Stimulated activated CD4-positive, alpha-beta T cell treated with anti-CD3 and anti-CD28 coated beads, Interleukin-15, amount 100 ng/mL, for 1 hour (primary cell): ENCODE data around the gene ITPK1.

Experiments
- DNase-seq, 2 donors: peaks; one replicate each; pipeline ENCODE4 v3.0.0-alpha.2; 2020; ENCODE audit warnings: low read depth in 1 of 2, low spot score in 1 of 2

Gene ITPK1

DNA sequence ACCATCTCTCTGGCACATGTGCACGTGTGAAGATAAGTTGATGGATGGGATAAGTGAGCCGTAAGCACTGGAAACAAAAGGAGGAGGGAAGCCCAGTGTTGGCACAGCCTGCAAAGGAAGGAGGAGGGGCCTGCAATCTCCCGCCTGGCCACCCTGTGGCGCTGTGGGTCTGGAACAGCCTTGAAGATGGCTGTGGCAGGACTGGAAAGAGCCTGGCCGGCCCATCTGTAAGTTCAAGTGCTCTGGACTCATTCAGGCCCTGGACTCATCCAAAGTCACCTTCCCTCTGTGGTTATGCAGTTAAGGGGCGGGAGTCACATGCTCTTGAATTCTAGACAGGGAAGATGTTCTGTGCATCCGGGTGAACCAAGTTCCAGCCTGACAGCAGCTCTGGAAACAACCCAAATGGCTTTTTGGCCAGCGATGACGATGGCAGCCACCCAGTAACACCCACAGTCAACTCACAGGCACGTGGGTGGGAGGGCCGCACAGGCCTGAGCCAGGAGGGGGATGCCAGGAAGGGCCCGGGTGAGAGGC lies 142.4 kb downstream of the ITPK1 start:
- DNase-seq, result no peak

GRCh38 chr14:92971601-92972180 lies 144.0 kb downstream of the ITPK1 start:
- no peak for DNase-seq

DNA sequence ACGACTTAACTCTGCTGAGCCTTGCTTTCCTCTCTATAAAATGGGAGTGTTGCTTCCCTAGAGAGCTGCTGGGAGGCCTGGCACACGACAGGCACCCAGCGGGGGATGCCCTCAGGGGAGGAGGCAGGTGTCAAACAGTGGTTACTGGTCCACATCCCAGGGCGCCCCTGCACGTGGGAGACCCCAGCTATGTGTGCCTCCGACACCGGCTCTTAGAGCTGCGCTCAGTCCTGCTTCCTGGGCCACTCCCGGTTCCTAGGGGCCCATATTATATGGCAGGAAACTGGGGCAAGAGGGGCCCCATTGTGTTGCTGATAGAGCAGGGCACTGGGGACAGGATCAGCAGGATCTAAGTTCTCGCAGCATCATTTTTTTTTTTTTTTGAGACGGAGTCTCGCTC lies 145.5 kb downstream of the ITPK1 start:
- DNase-seq, result no peak

- DNase-seq, result no peak
Measured at GRCh38 chr14:92969871-92970270, 145.9 kb downstream of the ITPK1 start.

GRCh38 chr14:92969430-92969829 lies 146.3 kb downstream of the ITPK1 start:
- no peak for DNase-seq

- no peak for DNase-seq
Measured at GRCh38 chr14:92968291-92969020, 147.3 kb downstream of the ITPK1 start.

DNA sequence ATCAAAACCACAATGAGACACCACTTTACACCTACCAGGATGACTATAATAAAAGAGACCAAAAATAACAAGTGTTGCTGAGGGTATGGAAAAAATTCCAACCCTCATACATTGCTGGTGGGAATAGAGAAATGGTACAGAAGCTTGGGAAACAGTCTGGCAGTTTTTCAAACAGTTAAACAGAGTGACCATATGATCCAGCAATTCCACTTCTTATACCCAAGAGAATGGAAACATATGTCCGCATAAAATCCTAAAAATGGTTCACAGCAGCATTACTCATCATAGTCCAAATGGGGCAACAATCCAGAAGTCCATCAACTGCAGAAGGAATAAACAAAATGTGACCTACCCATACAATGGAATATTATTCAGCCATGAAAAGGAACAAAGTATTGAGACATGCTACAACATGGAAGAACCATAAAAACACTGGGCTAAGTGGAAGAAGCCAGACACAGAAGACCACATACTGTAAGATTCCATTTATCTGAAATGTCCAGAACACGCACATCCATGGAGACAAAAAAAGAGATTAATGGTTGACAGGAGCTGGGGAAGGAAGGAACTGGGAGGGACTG lies 148.3 kb downstream of the ITPK1 start:
- no peak for DNase-seq

DNA sequence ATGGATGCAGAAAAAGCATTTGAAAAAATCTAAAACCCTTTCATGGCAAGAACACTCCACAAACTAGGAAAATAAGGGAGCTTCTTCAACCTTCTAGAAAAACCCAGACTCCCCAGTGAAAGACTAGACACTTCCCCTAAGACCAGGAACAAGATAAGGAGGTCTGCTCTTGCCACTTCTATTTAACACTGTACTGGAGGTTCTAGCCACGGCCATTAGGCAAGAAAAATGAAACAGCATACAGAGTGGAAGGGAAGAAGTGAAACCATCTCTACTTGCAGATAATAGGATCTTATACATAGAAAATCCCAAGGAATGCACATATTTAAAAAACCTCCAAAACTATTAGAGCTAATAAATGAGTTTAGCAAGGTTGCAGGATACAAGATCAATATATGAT lies 150.4 kb downstream of the ITPK1 start:
- no peak for DNase-seq

DNA sequence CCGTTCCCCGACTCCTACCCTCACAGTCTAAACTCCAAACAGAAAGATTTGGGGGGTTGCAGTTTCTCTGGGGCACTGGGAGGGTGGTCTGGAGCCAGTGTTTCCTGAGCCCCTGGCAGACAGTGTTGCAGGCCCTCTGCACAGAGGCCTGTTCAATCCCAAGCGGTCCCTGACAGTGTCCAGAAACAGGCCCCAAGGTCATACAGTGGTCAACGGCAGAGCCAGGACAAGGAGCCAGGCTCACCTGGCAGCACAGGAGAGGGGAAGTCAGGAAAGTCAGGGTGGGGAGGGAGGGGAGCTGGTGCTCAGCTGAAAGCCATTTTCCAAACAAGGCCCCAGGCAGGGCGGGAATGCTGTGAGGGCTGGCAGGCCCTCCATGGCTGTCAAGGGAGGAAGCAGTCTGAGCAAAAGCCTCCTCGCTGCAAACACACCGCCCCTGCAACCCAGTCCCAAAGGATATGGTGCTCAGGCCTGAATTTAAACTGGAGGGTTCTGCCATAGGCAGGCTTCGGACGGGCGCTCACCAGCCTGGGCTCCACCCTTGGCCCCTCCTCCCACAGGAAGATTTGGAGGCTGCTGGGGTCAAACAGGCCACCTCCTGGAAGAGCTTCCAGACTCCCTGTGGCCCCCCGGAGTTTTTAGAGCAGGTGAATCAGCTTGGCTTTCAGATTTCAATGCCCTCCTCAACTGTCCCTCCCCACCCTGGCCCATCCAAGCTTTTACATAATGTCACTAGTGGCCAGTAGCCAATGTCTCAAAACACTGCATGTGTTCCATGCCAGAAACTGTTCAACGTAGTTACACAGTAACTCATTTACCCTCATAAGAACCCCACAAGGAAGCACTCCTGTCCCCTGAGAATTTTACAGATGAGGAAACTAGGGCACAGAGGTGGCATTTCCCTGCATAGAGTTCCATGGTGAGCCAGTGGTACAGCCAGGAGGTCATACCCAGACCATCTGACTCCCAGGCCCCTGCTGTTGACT lies 151.3 kb downstream of the ITPK1 start:
- DNase-seq, result no peak

DNA sequence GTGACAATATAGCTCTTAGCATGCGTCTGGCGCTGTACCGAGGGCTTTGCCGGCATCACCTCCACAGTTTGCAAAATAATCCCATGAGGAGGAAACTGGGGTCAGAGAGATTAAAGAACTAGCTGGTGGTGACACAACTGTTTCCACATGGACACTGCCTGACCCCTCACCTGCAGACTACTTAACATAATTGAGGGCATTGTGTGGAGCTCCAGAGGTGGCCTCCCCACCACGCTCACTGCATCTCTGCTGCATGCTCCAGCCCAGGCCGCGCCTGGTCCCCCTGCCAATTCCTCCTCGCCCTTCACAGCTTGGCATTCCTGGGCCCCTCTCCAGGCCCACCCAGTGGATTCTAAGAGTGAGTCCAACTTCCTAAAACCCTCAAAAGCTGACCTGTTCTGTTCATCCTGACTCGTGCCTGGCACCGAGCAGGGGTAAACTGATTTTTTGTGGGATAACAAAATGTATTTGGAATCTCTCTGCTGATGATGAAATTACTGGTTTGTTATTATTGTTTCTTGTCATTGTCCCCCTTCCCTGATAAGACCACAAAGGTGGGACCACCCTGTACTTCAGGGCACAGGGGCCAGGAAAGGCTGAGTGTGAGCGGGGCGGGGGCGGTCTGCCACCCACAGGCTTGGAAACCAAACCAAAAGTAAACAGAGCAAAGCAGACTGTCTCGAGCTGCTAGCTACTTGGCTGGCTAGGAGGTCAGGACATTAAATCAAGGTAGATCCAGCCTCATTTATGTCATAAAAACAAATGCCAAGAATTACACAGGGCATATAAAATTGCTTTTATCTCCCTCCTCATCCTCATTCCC lies 152.2 kb downstream of the ITPK1 start:
- DNase-seq, result no peak

DNA sequence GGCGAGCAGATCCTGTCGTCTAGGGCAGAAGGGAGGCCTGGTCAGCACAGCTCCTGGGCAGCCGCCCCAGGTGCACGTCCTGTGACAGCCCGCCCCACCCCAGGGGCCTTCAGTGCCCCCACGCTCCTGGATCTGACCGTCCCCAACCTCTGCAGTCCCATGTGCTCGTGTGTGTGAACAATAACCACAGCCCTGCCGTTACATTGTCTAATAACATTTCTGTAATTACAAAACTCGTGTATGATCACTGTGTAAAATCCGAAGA lies 153.0 kb downstream of the ITPK1 start:
- DNase-seq, result no peak

- no peak for DNase-seq
Measured at GRCh38 chr14:92962031-92962830, 153.5 kb downstream of the ITPK1 start.

DNA sequence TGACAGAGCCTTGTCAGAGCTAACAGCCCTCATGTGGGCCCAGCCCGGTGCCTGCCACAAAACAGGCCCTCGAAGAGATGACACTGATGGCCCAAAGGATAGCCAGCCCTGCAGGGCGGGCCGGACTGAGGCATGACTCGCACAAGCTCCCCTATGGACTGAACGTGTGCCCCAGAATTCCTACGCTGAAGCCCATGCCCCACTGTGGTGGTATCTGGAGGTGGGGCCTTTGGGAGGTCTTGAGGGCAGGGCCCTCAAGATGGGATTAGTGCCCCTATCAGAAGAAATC lies 154.2 kb downstream of the ITPK1 start:
- no peak for DNase-seq

DNA sequence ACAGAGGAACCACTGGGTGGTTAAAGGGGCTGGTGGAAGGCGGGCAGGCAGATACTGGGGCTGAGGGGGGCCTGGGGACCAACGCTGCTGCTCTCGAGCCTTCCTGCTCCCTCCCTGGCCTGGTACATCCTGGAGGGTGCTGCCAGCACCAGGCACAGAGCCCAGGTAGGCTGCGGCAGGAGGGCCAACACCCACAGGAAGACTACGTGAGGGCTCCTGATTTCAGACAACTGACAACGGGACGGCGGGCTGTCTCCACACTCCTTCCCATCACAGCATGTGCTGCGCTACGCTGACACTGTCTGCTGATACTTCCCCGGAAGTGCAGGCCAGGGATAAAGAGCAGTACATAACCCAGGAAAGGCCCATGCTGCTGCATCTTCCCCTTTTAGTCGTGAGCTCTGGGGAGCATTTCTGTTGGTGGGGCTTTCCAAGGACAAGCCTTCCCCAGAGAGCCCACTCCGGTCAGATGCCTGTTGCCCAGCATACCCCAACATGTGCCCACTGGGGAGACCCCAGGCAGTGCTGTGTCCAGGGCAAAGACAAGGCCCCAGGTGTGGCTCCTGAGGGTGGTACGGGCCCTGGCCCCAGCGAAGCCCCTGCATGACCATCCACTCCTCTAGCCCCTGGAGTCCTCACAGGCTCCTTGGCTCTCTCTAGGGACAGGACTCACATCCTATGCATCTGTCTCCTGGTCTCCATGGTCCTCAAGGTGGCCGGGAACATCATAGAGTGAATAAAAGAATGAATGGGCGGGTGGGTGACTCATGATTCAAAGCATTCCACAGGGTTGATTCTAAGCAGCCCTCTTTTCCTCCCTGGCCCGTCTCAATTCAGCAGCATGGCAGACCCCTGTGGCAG lies 154.8 kb downstream of the ITPK1 start:
- no peak for DNase-seq

DNA sequence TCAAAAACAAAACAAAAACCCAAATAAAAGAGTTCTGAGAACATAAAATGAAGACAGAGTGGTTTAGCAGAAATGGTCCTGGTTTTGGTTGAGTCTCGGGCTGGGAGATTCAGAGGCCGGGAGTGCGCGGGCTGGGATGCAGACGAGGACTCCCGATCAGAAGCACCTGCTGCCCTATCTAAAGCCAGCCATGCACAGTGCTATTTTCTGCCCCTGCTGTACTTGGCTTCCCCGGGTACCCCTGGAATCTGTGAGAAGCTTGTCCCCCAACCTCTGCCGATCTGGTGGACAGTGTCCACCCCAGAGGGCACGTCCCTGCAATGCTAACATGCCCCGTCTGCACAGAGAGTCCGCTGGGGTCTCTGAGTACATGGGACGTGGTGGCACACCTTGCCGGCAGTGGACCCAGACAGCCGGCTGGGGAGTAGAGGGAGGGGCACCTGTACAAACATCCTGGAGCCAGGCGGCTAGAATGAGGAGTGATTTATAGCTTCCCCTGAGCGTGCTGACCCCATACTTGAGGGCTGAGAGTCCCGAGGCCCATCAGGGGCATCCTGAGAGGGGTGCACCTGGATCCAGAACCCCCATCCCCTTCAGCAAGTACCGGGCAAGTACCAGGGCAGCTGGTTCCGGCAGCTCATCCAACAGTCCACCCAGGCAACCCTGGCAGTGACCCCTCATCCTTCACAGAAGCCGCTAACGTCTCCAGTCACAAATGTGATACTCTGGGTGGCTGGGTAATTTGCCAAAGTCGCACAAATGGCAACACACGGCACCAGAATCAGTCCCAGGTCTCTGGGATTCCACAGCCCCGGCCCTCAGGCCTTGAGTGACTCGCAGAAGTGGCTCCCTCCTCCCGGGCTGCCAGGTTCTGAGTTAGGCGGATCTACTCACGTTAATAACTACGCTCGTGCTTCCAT lies 155.7 kb downstream of the ITPK1 start:
- DNase-seq, result no peak

DNA sequence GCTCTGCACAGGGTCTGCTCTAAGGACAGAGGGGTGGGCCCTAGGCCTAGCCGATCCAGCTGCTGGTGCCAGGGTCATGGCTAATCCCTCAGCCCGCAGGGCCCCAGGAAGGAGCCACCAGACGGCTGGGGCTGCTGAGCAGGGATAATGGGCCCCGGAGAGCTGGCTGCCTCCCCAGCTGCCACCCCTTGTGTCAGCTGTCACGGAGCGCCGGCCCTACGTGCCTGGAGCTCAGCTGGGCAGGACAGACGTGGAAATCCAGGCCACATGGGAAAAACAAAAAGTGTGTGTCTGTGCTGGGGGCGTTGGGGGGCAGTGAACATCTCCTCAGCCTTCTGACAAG lies 156.6 kb downstream of the ITPK1 start:
- no peak for DNase-seq

- DNase-seq, result no peak
Measured at GRCh38 chr14:92958373-92959188, 157.1 kb downstream of the ITPK1 start.
